Activated T-helper 17 cell treated with anti-CD3 and anti-CD28 coated beads, Interleukin-2, amount 50 U/mL, for 72 hours (primary cell): ENCODE results near the gene TSPAN5. TPM values are rescaled to one million over a fixed set of nuclear protein-coding genes. Genes with fewer than 3 reads are reported as not detected.

Experiments used
- ATAC-seq: fragments of 150-1000 bp; cut with Tn5 transposase; replicated peaks from 2 replicates; pipeline ENCODE4 v1.10.0; 2021; ENCODE audit warnings: mild to moderate bottlenecking, moderate library complexity
- H3K27ac Mint-ChIP-seq: one replicate; pipeline ENCODE4 v1.8.0; 2022; ENCODE audit warnings: mixed read lengths
- H3K27me3 Mint-ChIP-seq: one replicate; pipeline ENCODE4 v1.8.0; 2022; ENCODE audit warnings: mixed read lengths
- H3K36me3 Mint-ChIP-seq: one replicate; pipeline ENCODE4 v1.8.0; 2022; ENCODE audit warnings: low read depth, mild to moderate bottlenecking, mixed read lengths
- H3K4me1 Mint-ChIP-seq: one replicate; pipeline ENCODE4 v1.8.0; 2022; ENCODE audit warnings: mixed read lengths
- H3K4me3 Mint-ChIP-seq: one replicate; pipeline ENCODE4 v1.8.0; 2022; ENCODE audit warnings: mild to moderate bottlenecking, mixed read lengths
- H3K9me3 Mint-ChIP-seq: one replicate; pipeline ENCODE4 v1.8.0; 2022; ENCODE audit warnings: mixed read lengths
- total RNA-seq, 2 donors: library from RNA; stranded (reverse); gene quantifications; one replicate each; pipeline ENCODE4 v1.2.3, GENCODE V29; 2022

Gene TSPAN5
- total RNA-seq, 2 donors from 2014 or later: 17.8 to 19.0 TPM

DNA sequence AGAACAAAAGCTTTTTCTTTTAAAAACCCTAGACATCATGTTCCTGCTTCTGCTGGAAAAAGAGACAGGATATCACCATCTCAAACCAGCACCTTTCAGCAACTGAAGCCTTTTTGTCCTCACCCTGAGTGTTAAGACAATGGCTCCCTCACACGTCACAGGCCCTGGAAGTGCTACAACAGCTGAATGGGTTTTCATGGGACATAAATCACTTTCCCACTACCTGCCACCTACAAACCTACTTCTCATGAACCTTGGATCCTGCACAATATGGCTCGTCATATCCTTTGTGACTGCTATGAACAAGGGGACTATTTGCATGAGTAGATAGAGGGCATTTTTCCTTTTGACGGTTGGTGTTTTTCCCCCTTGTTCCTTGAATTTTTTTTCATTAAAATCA lies 93.6 kb downstream of the TSPAN5 start:
- no peaks in the 10 kb centered on the region for H3K36me3 Mint-ChIP-seq
- H3K27me3 Mint-ChIP-seq: no peaks in the 10 kb centered on the region
- H3K9me3 Mint-ChIP-seq: no peaks in the 10 kb centered on the region
- H3K4me1 Mint-ChIP-seq: peaks cover 10% of the 10 kb centered on the region
- no peak for ATAC-seq
- no peak overlapping the region for H3K27ac Mint-ChIP-seq
- no peak overlapping the region for H3K4me3 Mint-ChIP-seq

DNA sequence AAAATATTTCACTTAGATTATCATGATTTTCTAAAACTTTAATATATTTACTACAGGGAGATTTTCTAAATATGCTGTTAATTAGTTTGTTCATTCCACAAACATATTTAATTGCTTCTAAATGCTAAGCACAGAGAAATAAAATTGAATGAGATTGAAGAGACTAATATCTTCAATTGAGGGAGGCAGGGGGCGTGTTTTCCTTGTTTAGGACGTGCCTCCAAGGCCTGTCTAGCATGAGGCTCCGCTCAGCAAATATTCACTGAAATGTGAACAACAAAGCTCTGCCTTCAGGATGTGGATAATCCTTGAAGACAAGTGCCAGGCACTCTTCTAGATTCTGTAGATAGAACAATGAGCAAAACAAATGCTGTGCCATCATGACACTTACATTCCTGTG lies 98.1 kb downstream of the TSPAN5 start:
- Mint-ChIP-seq H3K27me3 (no peaks in the 10 kb centered on the region), H3K4me1 (peaks cover 9% of the 10 kb centered on the region), H3K36me3 (no peaks in the 10 kb centered on the region), H3K4me3 (no peak overlapping the region), H3K27ac (no peak overlapping the region), H3K9me3 (no peaks in the 10 kb centered on the region)
- ATAC-seq: no peak

DNA sequence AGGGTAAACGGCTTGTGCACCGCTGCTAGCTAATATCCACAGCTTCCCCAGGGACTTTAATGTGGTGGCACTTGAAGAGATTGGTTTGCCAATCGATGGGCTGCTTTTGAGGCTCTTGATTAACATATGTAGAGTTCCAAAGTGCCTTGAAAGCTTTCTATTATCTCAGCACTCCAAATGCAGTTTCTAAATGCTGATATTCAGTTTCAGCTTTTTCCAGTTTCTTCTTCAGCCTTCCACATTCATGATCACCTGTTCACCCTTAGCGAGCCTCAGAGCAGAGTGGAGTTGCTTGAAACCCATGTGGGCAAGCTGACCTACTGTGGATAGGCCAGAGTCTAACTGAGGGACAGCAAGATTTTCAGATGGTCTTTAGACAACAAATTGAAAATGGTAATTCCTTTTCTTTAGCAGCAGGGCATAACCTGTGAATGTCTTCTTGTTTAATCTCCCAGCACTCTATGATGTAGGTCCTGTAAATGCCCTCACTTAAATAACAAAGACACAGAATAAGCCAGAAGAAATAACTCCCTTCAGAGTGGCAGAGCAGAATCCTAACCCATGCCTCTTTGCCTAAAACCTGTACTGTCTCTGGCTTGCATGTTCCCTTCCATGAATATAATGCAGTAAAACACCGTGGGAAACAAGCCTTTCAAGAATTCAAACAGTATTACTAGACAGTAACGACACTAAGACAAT lies 99.8 kb downstream of the TSPAN5 start:
- Mint-ChIP-seq H3K27ac (no peak overlapping the region), H3K36me3 (no peaks in the 10 kb centered on the region), H3K4me1 (peaks cover 13% of the 10 kb centered on the region), H3K4me3 (no peak overlapping the region), H3K27me3 (no peaks in the 10 kb centered on the region), H3K9me3 (no peaks in the 10 kb centered on the region)
- no peak for ATAC-seq

DNA sequence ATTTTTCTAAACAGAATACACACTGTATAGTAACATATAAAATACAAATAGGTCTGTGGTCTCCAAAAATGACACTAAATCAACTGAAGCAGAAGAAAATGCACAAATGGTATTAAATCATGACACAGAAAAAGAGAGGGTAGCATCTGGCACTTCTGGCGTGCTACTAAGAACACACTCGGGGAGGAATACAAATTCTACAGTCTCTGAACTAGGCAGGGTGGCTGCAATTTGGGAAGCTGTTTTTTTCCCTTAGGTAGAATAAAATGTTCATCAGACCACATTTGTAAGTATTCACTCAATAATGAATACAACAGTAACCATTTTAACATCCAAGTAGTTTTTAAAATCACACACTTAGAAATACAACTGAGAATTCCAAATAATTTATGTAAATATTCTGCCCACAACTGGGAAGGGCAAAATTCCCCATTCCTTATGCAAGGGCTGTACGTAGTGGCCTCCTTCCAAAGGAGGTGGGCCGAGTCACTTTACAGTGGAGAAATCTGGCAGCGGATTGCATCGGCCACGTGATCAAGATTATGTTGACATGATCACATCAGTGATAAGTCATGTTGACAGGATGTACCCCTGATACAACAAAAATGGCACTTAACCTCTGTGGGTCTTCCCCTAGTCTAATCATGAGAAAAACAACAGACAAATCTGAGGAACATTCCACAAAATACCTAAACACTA lies 101.1 kb downstream of the TSPAN5 start:
- Mint-ChIP-seq H3K27me3 (no peaks in the 10 kb centered on the region), H3K9me3 (no peaks in the 10 kb centered on the region), H3K4me1 (peaks cover 15% of the 10 kb centered on the region), H3K36me3 (no peaks in the 10 kb centered on the region), H3K4me3 (no peak overlapping the region), H3K27ac (no peak overlapping the region)
- no peak for ATAC-seq

DNA sequence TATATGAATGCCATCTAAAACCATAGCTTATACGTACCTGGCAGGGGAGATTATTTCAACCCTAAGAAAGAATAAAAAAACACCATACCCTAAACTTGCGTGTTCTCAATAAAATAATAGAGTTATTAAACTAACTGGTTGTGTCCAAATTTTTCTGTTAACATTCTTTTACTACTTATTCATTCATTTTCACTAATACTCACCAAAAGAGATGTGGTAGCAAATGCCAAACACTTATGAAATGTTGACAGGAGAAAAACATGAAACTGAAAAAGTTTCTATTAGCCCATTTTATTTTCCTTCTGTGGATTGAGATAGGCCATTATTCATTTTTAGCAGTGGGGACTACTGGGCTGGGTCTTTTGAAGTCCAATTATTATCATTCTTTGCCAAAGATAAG lies 102.0 kb downstream of the TSPAN5 start:
- Mint-ChIP-seq H3K27ac (no peak overlapping the region), H3K27me3 (no peaks in the 10 kb centered on the region), H3K36me3 (no peaks in the 10 kb centered on the region), H3K4me1 (peaks cover 20% of the 10 kb centered on the region), H3K9me3 (peaks cover 5% of the 10 kb centered on the region), H3K4me3 (no peak overlapping the region)
- ATAC-seq: no peak

DNA sequence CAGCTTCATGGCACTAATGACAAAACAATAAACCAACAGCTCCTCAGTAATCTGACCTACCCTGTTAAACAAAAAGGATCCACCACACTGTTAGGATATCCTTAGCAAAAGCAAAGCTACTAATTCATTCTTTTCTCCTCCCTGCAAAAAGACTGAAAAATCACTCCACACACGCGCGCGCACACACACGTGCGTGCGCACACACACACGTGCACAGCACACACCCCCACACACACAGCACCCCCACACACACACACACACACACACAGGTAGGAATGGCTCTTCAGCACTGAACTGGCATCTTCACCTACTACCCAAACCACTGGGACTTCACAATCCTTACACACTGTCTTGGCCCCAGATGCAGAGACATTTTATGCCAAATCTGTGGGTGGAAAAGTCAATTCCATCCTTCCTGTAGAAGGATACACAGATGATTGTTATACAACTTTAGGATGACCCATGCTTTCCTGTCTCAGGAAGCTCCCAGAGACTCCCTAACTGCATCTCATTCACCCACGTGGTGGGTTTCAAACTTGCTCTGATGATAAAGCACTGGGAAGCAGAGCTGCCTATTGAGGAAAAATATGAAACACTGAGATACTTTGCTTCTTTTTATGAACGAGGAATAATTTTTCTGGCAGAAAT lies 102.5 kb downstream of the TSPAN5 start:
- H3K36me3 Mint-ChIP-seq: no peaks in the 10 kb centered on the region
- no peak for ATAC-seq
- peaks cover 5% of the 10 kb centered on the region for H3K9me3 Mint-ChIP-seq
- H3K4me3 Mint-ChIP-seq: no peak overlapping the region
- H3K4me1 Mint-ChIP-seq: peaks cover 20% of the 10 kb centered on the region
- no peaks in the 10 kb centered on the region for H3K27me3 Mint-ChIP-seq
- no peak overlapping the region for H3K27ac Mint-ChIP-seq

DNA sequence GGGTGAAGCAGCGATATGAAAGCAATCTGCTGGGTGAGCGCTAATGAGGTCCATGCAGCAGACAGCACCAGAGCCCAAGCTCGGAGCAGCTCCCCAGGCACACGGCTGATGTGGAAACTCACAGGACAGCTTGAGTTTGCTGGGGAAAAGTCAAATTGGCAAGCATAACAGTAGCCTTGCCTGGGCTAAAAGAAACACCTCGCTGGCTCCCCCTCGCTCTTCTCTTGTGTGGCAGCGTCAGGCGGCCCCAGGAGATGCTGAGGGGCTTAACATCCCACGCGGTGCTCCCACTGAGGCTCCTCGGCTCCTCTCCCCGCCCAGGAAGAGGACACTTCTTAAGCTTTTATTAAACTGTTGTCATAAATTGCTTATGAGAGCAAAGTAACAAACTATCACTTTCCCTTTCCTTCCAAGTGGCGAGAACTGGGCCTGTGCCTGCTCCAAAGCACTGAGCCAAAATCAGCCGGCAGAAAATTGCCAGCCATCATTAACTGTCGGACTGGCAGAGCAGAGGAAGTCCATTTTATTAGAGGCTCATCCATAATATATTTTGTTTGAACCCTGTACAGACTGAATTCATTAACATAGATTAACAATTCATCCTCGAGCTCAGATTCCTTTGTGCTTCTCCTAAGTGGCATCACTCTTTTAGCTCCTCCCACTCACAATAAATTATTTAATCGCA lies 111.4 kb downstream of the TSPAN5 start:
- no peak for ATAC-seq
- Mint-ChIP-seq H3K4me1 (peaks cover 12% of the 10 kb centered on the region), H3K4me3 (no peak overlapping the region), H3K27ac (no peak overlapping the region), H3K36me3 (no peaks in the 10 kb centered on the region), H3K27me3 (no peaks in the 10 kb centered on the region), H3K9me3 (peaks cover 3% of the 10 kb centered on the region)

DNA sequence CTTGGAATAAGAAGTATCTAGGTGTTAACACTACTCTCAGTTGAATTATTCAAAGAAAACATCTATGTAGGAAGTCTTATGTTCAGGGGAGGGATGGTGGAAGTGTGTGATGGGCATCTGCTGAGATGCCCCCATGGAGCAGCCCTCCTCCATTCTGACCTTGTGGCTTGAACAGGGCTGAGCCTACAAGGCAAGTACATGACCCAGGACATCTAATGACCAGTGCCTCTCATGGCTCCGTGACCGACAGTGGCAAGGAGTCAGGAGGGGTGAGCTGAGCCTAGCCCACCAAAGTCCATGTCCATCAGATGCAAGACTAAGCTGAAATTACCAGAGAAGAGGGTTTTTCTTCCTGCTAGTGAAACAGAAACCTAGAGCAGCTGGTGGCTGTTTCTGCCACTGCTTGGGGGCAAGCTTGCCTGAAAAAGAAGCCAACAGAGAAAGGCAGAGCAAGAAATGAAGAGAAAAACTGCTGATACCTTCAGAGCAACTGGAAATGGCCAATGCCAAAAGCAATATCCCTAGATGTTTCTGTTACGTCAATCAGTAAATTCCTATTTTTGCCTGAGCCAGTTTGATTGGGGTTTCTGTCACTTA lies 113.5 kb downstream of the TSPAN5 start:
- Mint-ChIP-seq H3K4me1 (peaks cover 9% of the 10 kb centered on the region), H3K4me3 (peak overlapping the region; percentile 12), H3K9me3 (no peaks in the 10 kb centered on the region), H3K27me3 (no peaks in the 10 kb centered on the region), H3K27ac (peak overlapping the region; percentile 80), H3K36me3 (no peaks in the 10 kb centered on the region)
- no peak for ATAC-seq

DNA sequence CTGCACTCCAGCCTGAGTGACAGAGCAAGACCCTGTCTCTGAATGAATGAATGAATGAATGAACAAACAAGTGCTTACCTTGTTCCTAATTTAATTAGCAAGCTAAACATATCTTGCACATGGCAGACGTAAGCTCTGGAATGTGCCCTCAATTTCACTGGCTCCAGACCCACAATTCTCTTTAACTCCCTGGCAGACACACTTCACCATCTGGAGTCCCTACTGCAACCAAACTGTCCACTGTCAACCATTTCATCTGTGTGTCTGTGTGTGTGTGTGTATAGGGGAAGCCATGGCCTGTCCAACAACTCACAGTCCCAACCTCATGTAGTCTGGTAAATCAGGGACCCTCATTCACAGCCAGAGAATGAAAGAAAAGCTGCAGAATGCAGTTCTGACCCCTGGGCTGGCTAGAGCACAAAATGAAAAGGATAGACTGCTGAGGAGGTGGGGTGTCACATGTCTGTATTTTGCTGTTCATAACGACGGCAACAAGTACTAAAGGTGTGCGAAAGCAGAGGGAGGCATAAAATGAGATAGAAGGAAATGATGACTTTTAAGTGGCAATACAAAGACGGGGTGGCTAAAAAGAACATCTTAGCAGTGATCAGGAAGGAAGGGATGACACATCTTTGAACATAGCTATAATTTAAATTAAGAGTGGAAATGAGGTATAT lies 114.1 kb downstream of the TSPAN5 start:
- ATAC-seq: peak; percentile 18
- Mint-ChIP-seq H3K36me3 (no peaks in the 10 kb centered on the region), H3K27me3 (no peaks in the 10 kb centered on the region), H3K9me3 (no peaks in the 10 kb centered on the region), H3K4me3 (peak overlapping the region; percentile 12), H3K27ac (peak overlapping the region; percentile 80), H3K4me1 (peaks cover 9% of the 10 kb centered on the region)

DNA sequence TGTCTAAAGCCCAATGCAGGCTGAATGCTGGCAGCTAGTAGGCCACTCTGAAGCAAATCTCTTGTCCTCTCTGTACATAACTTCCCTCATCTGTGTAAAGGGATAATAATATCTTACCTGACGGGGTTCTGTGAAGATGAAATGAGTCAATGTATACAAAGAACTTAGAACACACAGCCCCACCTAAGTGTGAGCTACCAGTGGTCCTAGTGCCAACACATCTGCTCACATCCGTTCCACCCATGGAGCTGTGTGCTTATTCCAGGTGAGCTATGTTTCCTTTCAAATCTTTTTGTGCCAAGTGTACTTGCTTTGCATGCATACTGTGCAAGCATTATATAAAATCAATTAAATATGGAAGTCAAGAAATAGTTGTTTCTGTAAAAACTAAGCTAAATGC lies 116.4 kb downstream of the TSPAN5 start:
- H3K27ac Mint-ChIP-seq: no peak overlapping the region
- no peaks in the 10 kb centered on the region for H3K27me3 Mint-ChIP-seq
- H3K4me3 Mint-ChIP-seq: no peak overlapping the region
- ATAC-seq: no peak
- peaks cover 9% of the 10 kb centered on the region for H3K4me1 Mint-ChIP-seq
- H3K9me3 Mint-ChIP-seq: no peaks in the 10 kb centered on the region
- H3K36me3 Mint-ChIP-seq: no peaks in the 10 kb centered on the region

DNA sequence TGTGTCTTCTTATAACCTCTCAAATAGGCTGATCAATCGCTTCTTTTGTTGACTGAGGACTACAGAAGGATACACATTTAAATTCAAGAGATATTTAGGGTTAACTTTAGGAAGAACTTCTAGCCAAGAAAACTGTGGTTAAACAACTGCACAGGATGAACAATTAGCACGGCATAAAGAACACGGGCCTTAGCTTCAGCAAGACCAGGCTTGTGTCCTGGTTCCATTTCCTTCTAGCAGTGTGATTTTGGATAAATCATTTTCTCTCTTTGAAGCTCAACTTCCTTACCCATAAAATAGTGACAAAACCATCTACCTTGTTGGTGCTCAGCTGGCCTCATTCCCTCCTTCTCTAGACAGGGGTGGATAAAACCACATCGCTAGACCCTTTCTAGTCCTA lies 117.6 kb downstream of the TSPAN5 start:
- H3K27me3 Mint-ChIP-seq: no peaks in the 10 kb centered on the region
- no peaks in the 10 kb centered on the region for H3K36me3 Mint-ChIP-seq
- H3K27ac Mint-ChIP-seq: no peak overlapping the region
- H3K4me1 Mint-ChIP-seq: peaks cover 9% of the 10 kb centered on the region
- no peaks in the 10 kb centered on the region for H3K9me3 Mint-ChIP-seq
- no peak for ATAC-seq
- H3K4me3 Mint-ChIP-seq: no peak overlapping the region

DNA sequence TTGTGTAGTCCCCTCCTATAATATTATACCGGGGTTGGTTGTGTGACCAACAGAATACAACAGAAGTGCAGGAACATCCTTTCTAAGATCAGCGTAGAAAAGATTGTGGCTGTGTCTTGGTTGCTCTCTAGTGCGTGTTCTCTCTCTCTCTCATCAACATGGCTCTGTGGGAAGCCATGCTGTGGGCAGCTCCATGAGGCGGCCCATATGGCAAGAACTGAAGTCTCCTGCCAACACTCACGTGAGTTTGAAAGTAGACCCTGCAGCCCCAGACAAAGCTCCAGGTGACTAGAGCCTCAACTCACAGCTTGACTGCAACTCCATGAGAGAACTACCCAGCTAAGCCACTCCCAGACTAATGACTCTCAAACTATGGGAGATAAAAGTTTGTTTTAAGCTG lies 118.7 kb downstream of the TSPAN5 start:
- H3K9me3 Mint-ChIP-seq: no peaks in the 10 kb centered on the region
- no peak overlapping the region for H3K4me3 Mint-ChIP-seq
- ATAC-seq: no peak
- H3K27me3 Mint-ChIP-seq: no peaks in the 10 kb centered on the region
- H3K36me3 Mint-ChIP-seq: no peaks in the 10 kb centered on the region
- H3K4me1 Mint-ChIP-seq: peaks cover 8% of the 10 kb centered on the region
- H3K27ac Mint-ChIP-seq: no peak overlapping the region

DNA sequence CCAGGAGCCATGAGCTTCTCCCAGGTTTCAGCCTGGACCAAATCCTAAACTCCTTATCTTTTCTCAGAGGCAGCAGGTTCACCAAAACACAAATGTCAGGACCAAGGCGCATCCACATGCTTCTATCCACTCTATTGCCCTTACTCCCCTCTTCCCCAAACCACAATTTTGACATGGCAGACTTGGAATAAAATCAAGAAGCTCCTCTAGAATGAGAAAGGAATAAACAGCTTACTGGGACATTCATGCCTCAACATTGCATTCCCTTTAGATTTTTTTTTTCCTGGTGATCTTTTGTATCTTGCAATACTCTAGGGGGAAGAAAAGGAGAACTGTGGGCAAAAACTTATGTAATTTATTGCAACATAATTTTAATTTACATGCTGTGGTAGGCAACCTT lies 119.1 kb downstream of the TSPAN5 start:
- H3K36me3 Mint-ChIP-seq: no peaks in the 10 kb centered on the region
- H3K9me3 Mint-ChIP-seq: no peaks in the 10 kb centered on the region
- no peak overlapping the region for H3K27ac Mint-ChIP-seq
- no peak overlapping the region for H3K4me3 Mint-ChIP-seq
- H3K4me1 Mint-ChIP-seq: peaks cover 8% of the 10 kb centered on the region
- no peak for ATAC-seq
- H3K27me3 Mint-ChIP-seq: no peaks in the 10 kb centered on the region

DNA sequence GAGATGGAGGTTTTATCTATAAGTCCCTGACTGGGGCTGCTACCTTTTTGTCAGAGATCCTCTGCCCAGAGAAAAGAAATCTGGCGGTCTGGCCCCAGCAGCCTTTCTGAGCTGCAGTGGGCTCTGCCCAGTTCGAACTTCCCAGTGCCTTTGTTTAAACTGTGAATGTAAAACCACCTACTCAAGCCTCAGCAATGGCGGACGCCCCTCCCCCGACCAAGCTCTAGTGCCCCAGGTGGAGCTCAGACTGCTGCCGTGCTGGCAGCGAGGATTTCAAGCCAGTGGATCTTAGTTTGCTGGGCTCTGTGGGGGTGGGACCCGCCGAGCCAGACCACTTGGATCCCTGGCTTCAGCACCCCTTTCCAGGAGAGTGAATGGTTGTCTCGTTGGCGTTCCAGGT lies 121.8 kb downstream of the TSPAN5 start:
- no peak for ATAC-seq
- Mint-ChIP-seq H3K9me3 (peaks cover 4% of the 10 kb centered on the region), H3K36me3 (peaks cover 5% of the 10 kb centered on the region), H3K4me3 (no peak overlapping the region), H3K27me3 (no peaks in the 10 kb centered on the region), H3K27ac (no peak overlapping the region), H3K4me1 (peaks cover 12% of the 10 kb centered on the region)
